Tibial nerve (tissue), 4 donors: ENCODE measurements around the gene CMTM5.

Source experiments
- CTCF ChIP-seq, 5 experiments: fragments of 200-600 bp in 3 of 5; fragments of 450-650 bp in 2 of 5; sonication (generic) in 3 of 5; IDR thresholded peaks; one replicate each; pipeline ENCODE4 v1.5.1; 2016 to 2019; ENCODE audit warnings: antibody characterized with exemption in 5 of 5, mild to moderate bottlenecking in 3 of 5, moderate library complexity in 2 of 5
- EP300 ChIP-seq, 2 donors: sonication (generic); formaldehyde crosslinking; IDR thresholded peaks; one replicate each; pipeline ENCODE4 v1.6.1; 2017; ENCODE audit warnings: antibody characterized with exemption in 2 of 2, mild to moderate bottlenecking in 1 of 2
- POLR2A ChIP-seq, 2 donors: fragments of 450-650 bp; IDR thresholded peaks; one replicate each; pipeline ENCODE4 v1.6.1; 2017; ENCODE audit warnings: antibody characterized with exemption in 2 of 2, mild to moderate bottlenecking in 2 of 2, moderate library complexity in 2 of 2

- TF ChIP-seq CTCF (IDR thresholded peaks at IDR 0.05) (no peak), POLR2A (IDR thresholded peaks at IDR 0.05) (no peak), EP300 (IDR thresholded peaks at IDR 0.05) (no peak)
Measured at GRCh38 chr14:23357261-23357660, 19.6 kb upstream of the CMTM5 start.
